ENCODE results near the gene UCHL3. TPM values are rescaled to one million over a fixed set of nuclear protein-coding genes. Genes with fewer than 3 reads are reported as not detected.
"Not testable (repeated sequence)": the region's sequence is repeated elsewhere in the genome, so short reads cannot be mapped to it uniquely, and the experiment has no call there.

UCHL3 gene
- total RNA-seq, 2 experiments from 2014 or later: 42.7 to 43.2 TPM

DNA sequence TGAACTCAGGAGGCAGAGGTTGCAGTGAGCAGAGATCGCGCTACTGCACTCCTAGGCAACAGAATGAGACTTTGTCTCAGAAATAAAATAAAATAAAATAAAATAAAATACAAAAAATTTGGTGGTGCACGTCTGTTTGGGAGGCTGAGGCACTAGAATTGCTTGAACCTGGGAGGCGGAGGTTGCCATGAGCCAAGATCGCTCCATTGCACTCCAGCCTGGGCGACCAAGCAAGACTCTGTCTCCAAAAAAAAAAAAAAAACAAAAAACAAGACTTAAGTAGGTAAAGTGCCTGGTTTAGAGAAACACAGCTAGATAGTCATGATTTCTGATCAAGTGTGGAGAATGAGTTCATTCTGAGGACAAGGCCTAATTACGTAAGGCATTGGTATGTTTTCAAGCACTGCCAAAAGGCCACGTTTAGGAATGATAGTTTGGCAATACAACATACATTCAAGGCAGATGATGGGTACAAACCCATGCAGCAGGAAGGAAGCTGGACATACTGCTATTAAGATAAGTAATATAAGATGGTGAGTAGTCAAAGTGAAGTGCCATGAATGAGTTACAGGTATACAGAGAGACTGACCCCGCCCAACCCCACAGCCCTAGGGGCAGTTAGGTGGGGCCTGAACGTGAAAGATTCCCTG, 4.8 kb upstream of the UCHL3 start:
- ChIA-PET CTCF (no interaction called here), POLR2A (no interaction called here)

DNA sequence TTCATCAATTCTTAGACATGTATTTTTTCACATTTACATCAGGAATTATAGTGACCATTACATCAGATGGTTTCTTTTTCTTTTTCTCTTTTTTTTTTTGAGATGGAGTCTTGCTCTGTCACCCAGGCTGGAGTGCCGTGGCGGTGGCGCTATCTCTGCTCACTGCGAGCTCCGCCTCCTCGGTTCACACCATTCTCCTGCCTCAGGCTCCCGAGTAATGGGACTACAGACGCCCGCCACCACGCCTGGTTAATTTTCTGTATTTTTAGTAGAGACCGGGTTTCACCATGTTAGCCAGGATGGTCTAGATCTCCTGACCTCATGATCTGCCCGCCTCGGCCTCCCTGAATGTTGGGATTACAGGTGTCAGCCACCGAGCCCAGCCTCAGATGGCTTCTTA, 4.2 kb upstream of the UCHL3 start:
- CTCF ChIA-PET, POLR2A ChIA-PET: not testable (repeated sequence)

- ChIA-PET POLR2A (no interaction called here), CTCF (no interaction called here)
Observed at GRCh38 chr13:75547917-75548316, 1.7 kb upstream of the UCHL3 start.

DNA sequence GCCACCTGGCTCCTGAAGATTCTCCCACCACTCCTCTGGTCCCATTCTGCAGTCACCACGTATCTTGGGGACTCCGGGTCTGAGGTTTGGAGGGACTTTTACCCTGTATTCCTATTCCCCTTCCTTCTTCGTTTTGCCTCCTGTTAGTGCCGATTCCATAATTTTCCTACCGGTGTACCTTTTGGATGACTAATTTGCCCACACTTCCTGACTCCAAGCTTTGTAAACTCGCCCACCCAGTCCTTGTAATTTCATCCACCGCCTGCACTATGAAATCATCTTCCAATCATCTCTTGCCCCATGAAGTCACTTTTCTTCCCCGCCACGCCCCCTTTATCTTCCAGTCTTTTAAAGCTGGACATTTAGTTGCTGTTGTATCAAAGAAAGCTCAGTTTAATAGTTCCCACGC, 572 bp downstream of the UCHL3 start:
- POLR2A ChIA-PET: interaction anchor here (0.6 to 0.9 kb wide), 2 partner anchors 12 to 20 kb away, joined by 3 to 6 read pairs; partner anchors contain the start of gene COMMD6
- CTCF ChIA-PET: interaction anchor here (1.0 kb wide), 2 partner anchors 183 to 192 kb away, joined by 3 to 5 read pairs; no protein-coding TSS in a partner anchor

- CTCF ChIA-PET: no interaction called here
- POLR2A ChIA-PET: no interaction called here
Observed at GRCh38 chr13:75554464-75554863, 4.9 kb downstream of the UCHL3 start.

- ChIA-PET CTCF (no interaction called here), POLR2A (no interaction called here)
Observed at GRCh38 chr13:75554981-75555380, 5.4 kb downstream of the UCHL3 start.

GRCh38 chr13:75555836-75556235, 6.2 kb downstream of the UCHL3 start:
- ChIA-PET POLR2A (no interaction called here), CTCF (no interaction called here)

DNA sequence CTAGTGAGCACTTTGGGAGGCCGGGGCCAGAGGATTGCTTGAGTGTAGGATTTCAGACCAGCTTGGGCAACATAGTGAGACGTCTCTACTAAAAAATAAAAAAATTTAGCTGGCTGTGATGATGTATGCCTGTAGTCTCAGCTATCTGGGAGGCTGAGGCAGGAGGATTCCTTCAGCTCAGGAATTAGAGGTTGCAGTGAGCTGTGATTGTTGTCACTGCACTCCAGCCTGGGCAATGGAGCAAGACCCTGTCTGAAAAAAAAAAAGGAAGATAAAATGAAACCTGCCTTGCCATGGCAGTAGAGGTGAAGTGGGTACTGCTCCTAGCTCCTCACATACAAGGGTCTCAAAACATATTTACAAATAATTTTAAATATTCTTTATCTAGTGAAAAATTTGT, 7.4 kb downstream of the UCHL3 start:
- POLR2A ChIA-PET: no interaction called here
- CTCF ChIA-PET: no interaction called here

GRCh38 chr13:75558145-75558840, 8.7 kb downstream of the UCHL3 start:
- POLR2A ChIA-PET: interaction anchor here (0.7 kb wide), 2 partner anchors 23 to 204 kb away, joined by 5 to 7 read pairs; no protein-coding TSS in a partner anchor
- CTCF ChIA-PET: no interaction called here

DNA sequence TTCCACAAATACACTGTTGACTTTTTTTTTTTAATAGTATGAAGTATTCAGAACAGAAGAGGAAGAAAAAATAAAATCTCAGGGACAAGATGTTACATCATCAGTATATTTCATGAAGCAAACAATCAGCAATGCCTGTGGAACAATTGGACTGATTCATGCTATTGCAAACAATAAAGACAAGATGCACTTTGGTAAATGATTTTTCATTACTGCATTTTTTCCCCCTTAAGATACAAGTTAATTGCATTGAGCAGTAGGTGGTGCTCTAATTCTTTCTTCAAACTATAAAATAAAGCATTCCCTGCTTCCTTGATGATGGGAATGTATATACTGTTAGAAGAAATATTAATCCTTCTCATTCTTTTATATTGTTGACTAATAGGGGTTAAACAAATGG, 17.1 kb downstream of the UCHL3 start:
- CTCF ChIA-PET: no interaction called here
- POLR2A ChIA-PET: no interaction called here

GRCh38 chr13:75569576-75569975, 20.0 kb downstream of the UCHL3 start:
- ChIA-PET POLR2A (no interaction called here), CTCF (no interaction called here)

- POLR2A ChIA-PET: no interaction called here
Observed at GRCh38 chr13:75579529-75579928, 29.9 kb downstream of the UCHL3 start.

GRCh38 chr13:75581874-75582640, 32.5 kb downstream of the UCHL3 start:
- ChIA-PET CTCF (no interaction called here), POLR2A (no interaction called here)

More at GRCh38 chr13:75579529-75579928, 29.9 kb downstream of the UCHL3 start:
- CTCF ChIA-PET: no interaction called here

DNA sequence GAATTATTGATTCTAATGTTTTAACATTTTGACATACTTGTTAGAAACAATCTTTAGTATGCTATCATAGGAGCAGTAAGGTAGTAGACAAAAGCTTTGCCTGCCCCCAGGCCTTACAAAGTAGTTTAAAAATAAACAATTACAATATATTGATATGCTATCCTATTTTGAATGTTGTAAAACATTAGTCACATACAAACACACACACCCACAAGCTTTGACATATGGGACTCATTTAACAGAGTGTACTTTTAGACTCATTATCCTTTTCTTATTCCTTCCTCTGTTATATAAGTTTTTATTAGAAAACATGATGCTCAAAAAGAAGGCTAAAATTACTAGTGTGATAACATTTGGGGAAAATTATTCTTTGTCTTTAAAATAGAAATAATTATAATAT, 33.5 kb downstream of the UCHL3 start:
- CTCF ChIA-PET: no interaction called here
- POLR2A ChIA-PET: no interaction called here

- ChIA-PET POLR2A (no interaction called here), CTCF (no interaction called here)
Observed at GRCh38 chr13:75585153-75585552, 35.6 kb downstream of the UCHL3 start.

GRCh38 chr13:75587679-75588078, 38.1 kb downstream of the UCHL3 start:
- ChIA-PET POLR2A (no interaction called here), CTCF (no interaction called here)

GRCh38 chr13:75596657-75597182, 47.1 kb downstream of the UCHL3 start:
- CTCF ChIA-PET: no interaction called here
- POLR2A ChIA-PET: no interaction called here

- CTCF ChIA-PET: no interaction called here
- POLR2A ChIA-PET: no interaction called here
Observed at GRCh38 chr13:75600371-75600770, 50.8 kb downstream of the UCHL3 start.

- POLR2A ChIA-PET: no interaction called here
Observed at GRCh38 chr13:75603038-75603437, 53.4 kb downstream of the UCHL3 start.

DNA sequence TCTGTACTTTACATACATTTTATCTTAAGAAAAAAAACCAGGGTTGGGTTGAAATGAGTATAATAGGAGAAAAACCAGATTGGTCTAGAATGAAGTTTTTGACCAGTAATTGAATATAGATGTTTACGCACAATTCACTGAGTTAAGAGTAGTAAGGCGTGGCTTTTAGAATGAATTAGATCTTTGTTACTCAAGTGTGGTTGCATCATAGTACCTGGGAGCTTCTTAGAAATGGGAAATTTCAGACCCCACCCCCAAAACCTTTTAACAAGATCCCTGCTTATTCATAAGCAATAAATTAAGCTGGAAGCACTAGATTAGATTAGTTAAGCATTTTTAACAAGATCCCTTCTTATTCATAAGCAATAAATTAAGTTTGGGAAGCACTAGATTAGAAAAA, 57.9 kb downstream of the UCHL3 start:
- ChIA-PET CTCF (no interaction called here), POLR2A (no interaction called here)

More at GRCh38 chr13:75603038-75603437, 53.4 kb downstream of the UCHL3 start:
- CTCF ChIA-PET: no interaction called here

- CTCF ChIA-PET: no interaction called here
- POLR2A ChIA-PET: no interaction called here
Observed at GRCh38 chr13:75610466-75610865, 60.9 kb downstream of the UCHL3 start.

All from activated CD8-positive, alpha-beta memory T cell treated with anti-CD3 and anti-CD28 coated beads for 36 hours (primary cell).